GM21515 (cell line): ENCODE data around the gene NUBP2.

Experiments used
- ATAC-seq: cut with Tn5 transposase; IDR thresholded peaks from one replicate; pipeline ENCODE4 v1.9.1; 2021; ENCODE audit not compliant: unreplicated experiment

Gene NUBP2

DNA sequence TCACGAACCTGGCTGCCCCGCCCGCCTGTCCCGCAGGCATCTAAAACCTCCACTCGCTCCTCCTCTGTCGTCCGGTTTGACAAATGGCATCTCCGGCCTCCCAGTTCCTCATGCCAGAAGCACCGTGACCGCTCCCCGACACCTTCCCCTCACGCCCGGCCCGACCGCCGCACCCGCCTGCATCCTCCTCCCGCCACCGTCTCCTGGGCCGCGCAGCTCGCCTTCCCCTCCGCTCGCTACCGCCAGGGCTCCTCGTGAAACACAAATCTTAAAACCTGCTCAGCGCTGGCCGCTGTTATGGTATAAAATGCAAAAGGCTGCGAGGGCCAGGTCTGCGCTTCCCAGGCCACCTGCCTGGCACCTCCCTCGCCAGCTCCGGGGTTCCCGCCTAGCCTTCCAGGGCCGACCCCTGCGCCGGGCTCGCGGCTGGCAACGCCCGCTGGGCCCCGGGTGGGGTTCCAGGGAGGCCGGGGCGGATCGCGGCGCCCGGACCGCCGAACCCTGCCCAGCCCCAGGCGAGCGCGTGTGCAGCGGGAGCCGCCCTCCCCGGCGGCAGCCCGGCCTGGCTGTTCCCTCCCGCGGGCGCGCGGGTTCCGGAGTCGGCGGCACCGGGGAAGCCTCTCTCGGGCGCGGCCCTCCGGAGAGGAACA is 877 bp upstream of the NUBP2 start:
- peak; percentile 5 for ATAC-seq

DNA sequence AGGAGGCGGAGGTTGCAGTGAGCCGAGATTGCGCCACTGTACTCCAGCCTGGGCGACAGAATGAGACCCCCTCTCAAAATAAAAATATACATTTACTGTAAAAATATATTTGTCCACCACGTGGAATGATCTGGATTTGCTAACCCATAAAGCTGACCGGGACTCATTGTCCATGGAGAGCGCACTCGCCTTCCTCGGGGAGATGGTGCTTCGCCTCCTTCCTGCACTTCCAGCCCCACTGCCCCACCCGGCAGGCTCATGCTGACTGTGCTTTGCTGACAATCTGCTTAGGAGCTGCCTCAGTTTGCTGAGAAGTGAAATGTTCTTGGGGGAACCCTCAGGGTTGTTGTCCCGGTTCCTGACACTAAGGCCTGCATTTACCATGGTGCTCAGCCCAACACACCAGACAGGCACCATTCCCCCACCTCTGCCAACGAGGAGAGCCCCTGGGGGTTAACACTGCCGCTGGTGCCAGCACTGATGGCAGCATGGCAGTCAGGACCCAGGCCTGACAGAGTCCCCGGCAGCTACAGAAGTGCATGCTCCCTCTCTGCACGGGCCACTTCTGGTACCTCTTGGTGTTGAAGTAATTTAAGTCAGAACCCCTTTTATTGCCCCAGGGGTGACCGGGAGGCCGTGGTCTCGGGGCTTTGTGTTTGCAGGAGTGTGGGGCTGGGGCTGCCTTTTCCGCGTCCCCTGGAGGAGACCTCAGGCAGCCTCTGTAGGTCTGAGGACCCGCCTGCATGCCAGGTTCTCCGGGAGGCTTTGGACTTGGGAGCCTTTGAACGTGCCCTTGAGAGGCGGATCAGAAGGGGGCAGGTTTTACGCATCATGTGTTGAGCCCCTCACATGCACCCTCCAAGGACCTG is 2.5 kb downstream of the NUBP2 start:
- ATAC-seq, result no peak

DNA sequence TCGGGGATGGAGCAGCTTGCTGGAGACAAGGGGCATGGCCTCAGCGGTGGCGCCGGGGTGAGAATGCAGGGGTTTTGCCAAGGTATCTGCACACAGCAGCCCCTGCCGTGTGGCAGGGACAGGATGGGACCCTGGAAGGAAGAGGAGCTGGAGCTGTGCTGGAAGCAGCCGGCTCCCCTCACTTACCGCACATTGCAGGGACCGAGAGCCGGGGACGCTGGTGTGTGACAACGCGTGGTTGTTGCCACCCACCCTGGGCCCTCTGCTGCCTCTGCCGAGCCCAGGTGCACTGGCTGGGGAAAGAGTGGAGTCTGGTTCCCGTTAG is 3.0 kb downstream of the NUBP2 start:
- ATAC-seq, result no peak

DNA sequence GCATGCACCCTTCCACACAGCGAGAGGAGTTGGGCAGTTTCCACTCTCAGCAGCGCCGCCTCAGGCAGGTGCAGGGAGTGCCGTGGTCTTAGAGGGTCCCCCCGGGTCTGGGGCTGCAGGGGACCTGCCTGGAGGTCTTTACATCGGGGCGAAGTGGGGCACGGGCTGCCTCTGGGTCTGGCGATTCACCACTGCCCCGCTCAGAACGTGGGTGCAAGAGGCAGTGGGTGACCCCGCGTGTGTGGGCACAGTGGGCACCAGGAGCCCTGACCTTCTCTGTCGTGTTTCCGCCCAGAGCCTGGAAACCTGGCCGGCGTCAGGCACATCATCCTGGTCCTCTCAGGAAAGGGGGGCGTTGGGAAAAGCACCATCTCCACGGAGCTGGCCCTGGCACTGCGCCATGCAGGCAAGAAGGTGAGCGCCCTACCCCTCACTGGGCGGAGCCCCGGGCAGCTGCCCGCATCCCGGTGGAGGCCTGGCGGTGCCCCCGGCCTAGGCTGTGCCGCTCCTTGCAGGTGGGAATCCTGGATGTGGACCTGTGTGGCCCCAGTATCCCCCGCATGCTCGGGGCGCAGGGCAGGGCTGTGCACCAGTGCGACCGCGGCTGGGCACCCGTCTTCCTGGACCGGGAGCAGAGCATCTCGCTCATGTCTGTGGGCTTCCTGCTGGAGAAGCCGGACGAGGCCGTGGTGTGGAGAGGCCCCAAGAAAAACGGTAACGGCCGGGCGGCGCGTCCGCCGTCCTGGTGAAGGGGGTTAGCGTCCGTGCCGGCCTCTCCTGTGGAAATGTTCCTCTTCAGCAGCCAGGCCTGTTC is 3.7 kb downstream of the NUBP2 start:
- ATAC-seq, result no peak

DNA sequence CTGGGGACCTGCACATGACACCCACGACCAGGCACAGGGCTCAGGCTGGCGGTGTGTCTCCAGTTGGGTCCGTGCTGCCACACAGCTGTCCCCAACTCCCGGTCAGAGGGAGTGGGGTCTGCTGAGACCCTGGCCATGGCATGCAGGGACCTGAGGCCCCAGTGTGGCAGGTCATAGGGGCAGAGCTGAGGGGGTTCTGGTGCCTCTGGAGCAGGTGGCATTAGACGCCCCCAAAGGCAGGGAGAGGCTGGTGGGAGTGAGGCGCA is 4.2 kb downstream of the NUBP2 start:
- no peak for ATAC-seq

DNA sequence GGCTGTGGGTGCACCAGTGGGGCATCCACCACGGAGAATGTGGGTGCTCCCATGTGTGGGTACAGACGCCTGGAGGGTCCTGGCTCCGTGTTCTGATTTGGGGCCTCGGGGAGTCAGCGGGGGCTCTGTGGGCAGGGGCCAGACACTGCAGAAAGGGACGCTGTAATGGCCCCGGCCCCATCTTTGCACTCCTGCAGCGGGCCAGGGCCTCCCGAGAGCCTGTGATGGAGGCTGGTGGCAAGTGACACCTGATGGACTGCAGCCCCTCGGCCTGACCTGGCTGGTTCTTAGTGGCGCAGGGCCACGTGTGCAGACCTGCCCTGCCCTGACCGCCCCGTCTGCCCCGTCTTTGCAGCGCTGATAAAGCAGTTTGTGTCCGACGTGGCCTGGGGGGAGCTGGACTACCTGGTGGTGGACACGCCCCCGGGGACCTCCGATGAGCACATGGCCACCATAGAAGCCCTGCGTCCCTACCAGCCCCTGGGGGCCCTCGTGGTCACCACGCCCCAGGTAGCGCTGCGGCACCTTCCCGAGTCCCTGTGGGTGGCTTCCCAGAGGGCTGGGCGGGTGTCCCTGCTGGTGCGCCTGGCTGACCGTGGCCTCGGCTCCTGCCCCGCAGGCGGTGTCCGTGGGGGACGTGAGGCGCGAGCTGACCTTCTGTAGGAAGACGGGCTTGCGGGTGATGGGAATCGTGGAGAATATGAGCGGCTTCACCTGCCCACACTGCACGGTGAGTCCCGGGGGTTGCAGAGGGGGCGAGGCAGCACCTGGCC is 4.7 kb downstream of the NUBP2 start:
- ATAC-seq, result no peak

DNA sequence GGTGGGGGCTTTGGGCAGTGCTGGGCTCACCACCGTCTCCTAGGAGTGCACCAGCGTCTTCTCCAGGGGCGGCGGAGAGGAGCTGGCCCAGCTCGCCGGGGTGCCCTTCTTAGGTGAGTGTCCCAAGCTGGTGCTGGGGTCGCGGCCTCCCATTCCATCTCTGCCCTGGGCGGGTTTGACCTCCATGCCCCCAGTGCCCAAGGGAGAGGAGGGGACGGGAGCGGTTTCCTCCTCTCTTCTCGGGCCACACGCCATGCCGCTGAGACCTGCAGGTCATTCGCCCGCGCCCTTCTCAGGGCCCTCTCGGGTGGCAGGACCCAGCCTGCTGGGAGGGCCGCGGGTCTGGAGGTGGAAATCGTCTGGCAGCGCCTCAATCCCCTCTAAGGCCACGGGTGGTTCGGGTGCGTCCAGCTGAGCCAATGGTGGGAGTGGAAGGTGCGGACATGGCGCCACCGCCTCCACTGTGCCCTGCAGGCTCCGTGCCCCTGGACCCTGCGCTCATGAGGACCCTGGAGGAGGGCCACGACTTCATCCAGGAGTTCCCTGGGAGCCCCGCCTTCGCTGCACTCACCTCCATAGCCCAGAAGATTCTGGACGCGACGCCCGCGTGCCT is 5.4 kb downstream of the NUBP2 start:
- no peak for ATAC-seq

DNA sequence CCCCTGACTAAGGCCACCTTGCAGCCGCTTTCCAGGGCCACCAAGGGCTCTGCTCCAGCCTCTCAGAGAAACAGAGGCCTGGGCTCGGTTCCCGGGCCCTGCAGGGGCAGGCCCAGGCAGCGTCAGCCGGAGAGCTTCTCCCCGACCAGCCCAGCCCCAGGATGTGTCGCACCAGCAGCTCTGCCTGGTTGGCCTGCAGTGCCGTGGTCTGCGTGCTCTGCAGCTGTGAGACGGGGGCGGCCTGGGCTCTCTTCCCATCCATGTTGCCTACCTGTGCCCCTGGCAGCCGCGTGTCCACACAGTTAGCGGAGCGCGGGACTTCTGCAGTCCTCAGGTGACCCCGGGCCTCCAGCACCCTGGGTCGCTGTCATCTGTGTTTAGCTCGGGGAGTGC is 5.9 kb downstream of the NUBP2 start:
- no peak for ATAC-seq

DNA sequence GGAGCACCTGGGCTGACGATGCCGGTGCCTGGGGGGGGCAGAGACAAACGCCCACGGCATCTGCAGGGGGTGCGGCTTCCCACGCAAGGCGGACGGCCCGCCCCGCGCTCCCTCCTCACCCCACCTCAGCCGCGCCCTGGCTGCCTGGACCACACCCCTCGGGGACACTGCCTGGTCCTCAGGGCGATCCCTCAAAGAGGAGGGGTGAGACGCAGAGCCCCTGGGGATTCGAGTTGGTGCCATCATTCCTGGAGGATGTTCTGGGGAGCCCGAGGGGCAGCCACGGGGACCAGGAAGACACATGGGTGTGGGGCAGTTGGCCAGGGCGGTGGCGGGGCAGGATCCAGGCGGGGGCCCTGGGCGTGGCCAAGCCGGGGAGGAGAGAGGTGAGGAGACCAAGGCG is 6.9 kb downstream of the NUBP2 start:
- ATAC-seq, result no peak

DNA sequence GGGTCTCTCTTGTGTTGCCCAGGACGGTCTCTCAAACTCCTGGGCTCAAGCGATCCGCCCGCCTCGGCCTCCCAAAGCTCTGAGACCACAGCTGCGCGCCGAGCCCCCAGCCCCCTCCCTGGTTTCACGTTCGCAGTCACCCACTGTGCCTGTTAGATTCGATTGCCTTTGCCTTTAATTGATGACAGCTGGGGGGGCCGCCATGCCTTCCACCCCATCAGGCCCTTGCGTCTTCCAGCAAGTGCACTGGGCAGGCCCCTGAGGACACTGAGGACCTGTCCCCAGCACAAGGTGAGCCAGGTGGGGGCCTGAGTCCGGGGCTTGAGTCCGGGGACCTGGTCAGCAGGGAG is 7.5 kb downstream of the NUBP2 start:
- no peak for ATAC-seq

DNA sequence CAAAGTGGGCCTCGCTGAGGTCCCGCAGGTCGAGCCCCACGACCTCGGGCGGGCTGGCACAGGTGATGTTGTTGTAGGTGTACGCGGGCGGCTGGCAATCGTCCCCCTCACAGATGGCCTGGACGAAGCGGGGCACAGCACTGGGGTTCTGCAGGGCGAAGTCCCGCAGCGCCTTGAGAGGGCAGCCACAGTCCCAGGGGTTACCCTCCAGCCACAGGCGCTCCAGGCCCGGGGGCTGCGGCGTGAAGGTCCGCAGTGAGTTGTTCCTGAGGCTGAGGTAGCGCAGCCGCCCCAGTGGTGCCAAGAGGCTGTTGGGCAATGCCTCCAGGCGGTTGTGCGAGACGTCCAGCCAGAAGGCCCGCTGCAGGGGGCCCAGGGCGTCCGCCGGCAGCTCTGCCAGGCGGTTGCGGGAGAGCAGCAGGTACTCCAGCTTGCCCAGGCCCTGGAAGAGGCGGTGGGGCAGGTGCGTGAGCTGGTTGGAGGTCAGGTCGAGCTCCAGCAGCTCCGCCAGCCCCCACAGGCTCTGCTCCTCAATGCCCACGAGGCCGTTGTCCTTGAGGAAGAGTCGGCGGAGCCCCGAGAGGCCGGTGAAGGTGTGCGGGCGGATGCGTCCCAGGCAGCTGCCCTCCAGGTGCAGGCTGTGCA is 8.0 kb downstream of the NUBP2 start:
- ATAC-seq, result no peak

DNA sequence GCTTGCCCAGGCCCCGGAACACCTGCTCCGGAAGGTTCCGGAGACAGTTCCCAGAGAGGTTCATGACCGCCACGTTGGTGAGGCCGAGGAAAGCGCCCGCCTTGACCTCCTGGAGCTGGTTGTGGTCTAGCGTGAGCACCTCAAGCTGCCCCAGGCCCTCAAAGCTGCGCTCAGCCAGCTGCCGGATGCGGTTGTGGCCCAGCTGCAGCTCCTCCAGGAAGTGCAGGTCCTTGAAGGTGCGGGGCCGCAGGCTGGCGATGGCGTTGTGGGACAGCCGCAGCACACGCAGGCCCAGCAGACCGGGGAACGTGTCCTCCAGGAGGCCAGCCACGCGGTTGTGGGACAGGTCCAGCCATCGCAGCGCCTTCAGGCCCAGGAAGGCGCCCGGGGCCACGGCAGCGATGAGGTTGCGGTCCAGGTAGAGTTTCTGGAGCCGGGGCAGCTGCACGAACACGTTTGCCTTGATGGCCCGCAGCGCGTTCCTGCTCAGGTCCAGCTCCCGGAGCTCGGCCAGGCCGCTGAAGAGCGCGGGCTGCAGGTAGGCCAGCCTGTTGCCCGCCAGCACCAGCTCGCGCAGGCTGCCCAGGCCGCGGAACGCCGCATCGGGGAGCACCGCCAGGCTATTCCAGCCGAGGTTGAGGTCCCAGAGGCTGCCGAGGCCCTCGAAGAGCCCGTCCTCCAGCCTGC is 8.6 kb downstream of the NUBP2 start:
- ATAC-seq, result no peak

DNA sequence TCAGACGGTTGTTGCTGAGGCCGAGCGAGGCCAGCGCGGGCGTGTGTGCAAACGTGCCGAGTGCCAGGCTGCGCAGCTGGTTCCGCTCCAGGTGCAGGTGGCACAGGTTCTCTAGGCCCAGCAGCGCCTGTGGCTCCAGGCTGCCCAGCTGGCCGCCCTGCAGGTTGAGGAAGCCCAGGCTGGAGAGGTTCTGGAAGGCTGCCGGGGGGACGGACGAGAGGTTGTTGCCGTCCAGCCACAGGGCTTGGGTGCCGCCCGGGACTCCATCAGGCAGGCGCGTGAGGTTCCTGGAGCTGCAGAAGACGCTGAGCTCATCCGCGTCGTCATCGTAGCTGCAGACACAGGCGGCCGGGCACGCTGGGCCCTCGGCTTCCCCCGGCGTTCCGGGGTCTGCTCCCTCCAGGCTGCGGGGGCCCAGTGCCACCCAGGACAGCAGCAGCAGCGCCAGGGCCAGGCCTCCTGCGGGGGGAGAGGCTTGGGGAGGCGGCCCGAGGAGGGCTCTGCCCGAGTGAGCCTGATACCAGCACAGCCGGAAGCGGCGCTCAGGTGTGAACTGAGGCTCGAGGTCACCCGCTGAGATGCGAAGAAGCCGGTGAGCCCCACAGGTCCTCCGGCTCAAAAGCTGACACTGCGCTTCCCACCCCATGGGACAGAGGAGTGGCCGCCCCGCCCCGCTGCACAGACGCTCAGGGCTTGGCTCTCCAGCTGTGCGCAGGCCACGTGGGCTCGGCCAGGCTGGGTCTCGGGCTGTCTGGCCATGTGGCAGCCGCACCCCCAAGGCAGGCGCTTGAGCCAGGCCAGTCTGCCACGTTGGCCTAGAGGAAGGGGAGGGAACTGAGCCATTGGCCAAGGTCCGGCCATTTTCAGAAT is 9.4 kb downstream of the NUBP2 start:
- no peak for ATAC-seq

DNA sequence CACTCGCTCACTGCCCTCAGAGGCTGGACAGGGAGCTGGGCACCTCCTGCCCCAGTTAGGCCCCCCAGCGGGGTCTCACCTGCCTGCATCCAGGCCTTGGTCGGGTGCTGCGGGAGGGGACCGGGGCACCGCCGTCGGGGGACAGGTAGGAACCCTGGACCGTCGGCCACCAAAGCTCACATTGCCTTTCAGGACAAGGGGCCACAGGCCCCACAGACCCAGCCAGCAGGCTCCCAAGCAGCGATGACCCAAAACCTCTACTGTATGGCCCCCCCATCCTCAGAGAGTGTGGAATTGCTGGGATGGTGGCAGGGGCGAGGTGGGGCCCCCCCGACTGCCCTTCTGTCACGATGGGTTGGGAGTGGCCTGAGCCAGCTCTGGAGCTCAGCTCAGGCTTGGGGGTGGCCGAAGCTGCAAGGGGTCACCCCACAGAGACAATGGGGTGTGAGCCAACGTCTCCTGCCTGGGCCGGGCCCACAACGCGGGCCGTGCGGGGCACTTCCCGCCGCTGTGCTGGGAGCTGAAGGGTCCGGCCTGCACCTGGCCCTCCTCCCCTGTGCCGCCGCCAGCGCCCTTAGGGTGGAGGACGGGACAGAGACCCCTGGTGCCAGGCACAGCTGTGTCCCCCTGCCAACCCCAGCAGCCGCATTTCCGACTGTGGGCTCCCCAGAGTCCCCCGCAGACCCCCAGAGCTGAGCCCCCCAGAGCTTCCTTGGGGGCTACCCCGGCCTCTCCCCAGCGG is 10.2 kb downstream of the NUBP2 start:
- ATAC-seq, result no peak

DNA sequence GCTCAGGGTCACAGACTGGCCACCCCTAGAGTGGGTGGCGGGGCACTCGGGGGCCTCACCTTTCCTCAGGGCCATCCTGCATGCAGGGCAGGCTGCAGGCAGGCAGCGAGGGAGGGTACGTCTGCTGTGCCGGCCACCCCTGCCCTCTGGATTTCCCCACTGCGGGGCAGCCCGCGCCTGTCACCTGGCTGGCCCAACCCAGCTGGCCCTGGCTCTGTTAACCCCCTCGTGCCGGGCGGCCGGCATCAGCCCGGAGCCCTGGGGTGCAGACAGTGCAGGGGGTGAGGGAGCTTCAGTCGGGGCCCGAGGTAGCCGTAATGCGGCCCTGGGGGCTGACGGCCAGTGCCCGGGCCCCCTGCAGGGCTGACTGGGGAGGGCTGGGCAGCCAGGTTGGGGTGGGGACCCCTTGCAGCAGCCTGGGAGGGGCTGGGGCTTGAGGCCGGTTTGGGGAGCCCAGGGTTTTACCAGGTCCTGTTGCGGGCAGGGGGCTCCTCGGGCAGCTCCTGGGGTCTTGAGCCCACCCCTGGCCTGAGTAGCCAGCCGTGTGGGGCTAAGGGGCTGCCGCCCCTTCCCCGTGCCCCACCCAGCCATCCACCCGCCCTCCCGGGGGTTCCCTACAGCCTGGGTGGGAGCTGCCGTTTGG is 10.9 kb downstream of the NUBP2 start, which contains the start of gene IGFALS:
TSS of gene IGFALS (minus strand) at position 128 of the 643 bp plus-strand sequence. CDS start at position 75, 53 bp downstream.
- no peak for ATAC-seq

DNA sequence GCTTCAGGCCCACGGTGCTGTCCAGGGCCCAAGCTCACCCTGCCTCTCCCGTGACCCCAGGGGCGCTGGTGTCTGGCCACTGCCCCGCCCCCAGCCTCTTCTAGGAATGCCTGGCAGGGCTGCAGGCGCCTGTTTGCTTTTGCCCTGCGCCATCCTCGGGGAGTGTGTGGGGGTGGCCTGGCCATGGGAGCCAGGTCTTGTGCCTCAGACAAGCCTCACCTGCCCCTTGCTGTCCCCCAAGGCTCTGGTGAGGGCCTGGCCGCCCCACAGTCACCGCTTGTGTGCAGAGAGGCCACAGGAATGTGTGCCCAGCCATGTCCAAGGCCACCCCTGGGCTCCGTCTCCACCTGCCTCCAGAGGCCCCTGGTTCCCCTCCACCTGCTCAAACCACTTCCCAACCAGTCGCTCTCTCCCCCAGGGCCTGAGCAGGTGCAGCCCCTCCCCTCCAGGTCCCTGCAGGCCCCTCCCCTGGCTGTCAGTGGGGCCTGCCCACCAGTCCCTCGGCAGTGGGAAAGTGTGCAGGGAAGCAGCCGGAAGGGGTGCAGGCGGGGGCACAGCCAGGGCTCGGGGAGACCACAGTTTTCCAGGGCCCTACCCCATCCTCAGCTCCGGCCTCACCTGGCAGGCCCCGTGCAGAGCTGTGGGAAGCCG is 11.6 kb downstream of the NUBP2 start:
- no peak for ATAC-seq
